ENCODE results near the gene OTUD3. TPM values are rescaled to one million over a fixed set of nuclear protein-coding genes. Genes with fewer than 3 reads are reported as not detected.

The OTUD3 gene
- total RNA-seq, 3 donors from 2014 or later = 7.8 to 15.4 (median 11.6) TPM

DNA sequence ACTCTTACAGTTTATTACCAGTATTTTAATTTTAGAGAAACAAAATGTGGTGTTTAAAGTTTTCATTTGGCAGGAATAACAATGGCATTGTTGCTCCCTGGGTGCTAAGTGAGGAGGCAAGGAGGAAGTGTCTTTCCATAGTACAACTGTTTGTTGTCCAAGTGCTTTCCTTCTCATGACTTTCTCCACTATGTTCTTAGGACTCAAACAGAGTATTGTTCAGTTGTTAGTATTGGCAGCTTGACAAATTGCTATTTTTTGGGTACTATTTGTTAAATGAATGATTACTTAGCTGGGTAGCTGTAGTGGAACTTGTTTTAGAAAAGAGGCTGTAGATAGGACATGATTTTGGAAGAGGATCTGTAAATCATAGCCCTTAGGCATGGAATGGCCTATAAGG lies 7.5 kb downstream of the OTUD3 start:
- Histone ChIP-seq H3K9me3 (no peaks in the 10 kb centered on the region), H3K36me3 (ENCODE audit: low read depth) (peaks cover 3% of the 10 kb centered on the region), H3K4me3 (no peak overlapping the region), H3K4me1 (ENCODE audit: low read depth) (no peaks in the 10 kb centered on the region)
- no peak for TF ChIP-seq CTCF (IDR thresholded peaks at IDR 0.05)
- intact Hi-C loops (cut with DNase I, micrococcal nuclease) = no loop called here
- ATAC-seq (peak; percentile 38), DNase-seq (no peak)

GRCh38 chr1:19892129-19892528 lies 9.9 kb downstream of the OTUD3 start:
- intact Hi-C loops (cut with DNase I, micrococcal nuclease) = no loop called here
- Histone ChIP-seq H3K4me3 (no peak overlapping the region), H3K36me3 (ENCODE audit: low read depth) (no peaks in the 10 kb centered on the region), H3K9me3 (no peaks in the 10 kb centered on the region), H3K4me1 (ENCODE audit: low read depth) (no peaks in the 10 kb centered on the region)
- TF ChIP-seq CTCF (IDR thresholded peaks at IDR 0.05) = no peak
- ATAC-seq (no peak), DNase-seq (no peak)

DNA sequence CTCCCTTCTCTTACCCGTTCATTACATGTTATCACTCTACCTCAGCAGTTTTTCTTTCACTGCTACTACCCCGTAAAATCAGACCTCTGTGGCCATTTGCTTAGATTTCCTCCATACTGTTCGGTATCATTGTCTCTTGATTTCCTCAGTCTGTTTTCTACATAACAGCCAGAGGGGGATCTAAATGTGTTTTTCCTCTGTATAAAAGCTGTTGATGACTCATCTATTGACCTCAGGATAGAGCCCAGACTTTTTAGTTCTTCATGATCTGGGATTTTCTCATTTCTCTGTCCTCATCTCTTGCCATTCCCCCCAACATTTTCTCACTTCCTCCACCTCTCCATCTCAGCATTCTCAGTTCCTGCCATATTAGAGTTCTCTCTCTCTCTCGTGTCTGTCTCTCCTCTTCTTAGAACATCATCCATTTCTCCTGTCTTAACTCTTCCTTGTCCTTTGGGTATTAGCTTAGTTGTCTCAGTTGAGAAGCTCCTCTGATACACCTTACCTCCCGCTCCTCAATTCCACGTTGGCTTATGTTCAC lies 10.5 kb downstream of the OTUD3 start:
- no peak for ATAC-seq
- Histone ChIP-seq H3K4me3 (no peak overlapping the region), H3K4me1 (ENCODE audit: low read depth) (no peaks in the 10 kb centered on the region), H3K36me3 (ENCODE audit: low read depth) (no peaks in the 10 kb centered on the region), H3K9me3 (no peaks in the 10 kb centered on the region)
- intact Hi-C loops (cut with DNase I, micrococcal nuclease) = no loop called here
- DNase-seq = no peak
- TF ChIP-seq CTCF (IDR thresholded peaks at IDR 0.05) = no peak

DNA sequence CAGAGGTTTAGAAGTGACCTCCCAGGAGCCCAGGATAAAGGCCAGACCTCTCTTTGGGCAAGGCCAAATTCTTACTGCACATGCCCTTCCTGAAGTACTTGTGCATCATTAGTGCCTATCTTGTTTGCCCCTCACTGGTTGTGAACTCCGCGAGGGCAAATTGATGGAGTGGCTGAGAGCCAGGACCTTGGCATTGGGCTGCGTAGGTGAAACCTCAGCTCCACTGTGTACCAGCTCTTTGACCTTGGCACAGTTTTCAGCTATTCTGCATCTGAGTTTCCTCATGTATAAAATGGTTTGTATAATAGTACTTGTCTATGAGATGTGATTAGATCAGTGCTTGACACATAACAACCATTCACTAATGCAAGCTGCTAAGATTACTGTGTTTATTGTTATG lies 11.5 kb downstream of the OTUD3 start:
- ATAC-seq (no peak), DNase-seq (no peak)
- Histone ChIP-seq H3K36me3 (ENCODE audit: low read depth) (no peaks in the 10 kb centered on the region), H3K4me1 (ENCODE audit: low read depth) (no peaks in the 10 kb centered on the region), H3K9me3 (no peaks in the 10 kb centered on the region), H3K4me3 (no peak overlapping the region)
- intact Hi-C loops (cut with DNase I, micrococcal nuclease) = no loop called here
- TF ChIP-seq CTCF (IDR thresholded peaks at IDR 0.05) = no peak

- Histone ChIP-seq H3K9me3 (no peaks in the 10 kb centered on the region), H3K4me3 (no peak overlapping the region), H3K4me1 (ENCODE audit: low read depth) (no peaks in the 10 kb centered on the region), H3K36me3 (ENCODE audit: low read depth) (no peaks in the 10 kb centered on the region)
- intact Hi-C loops (cut with DNase I, micrococcal nuclease) = no loop called here
- DNase-seq (no peak), ATAC-seq (no peak)
- no peak for TF ChIP-seq CTCF (IDR thresholded peaks at IDR 0.05)
Measured at GRCh38 chr1:19894218-19894617, 12.0 kb downstream of the OTUD3 start.

GRCh38 chr1:19901653-19902052 lies 19.5 kb downstream of the OTUD3 start:
- H3K4me3 ChIP-seq = no peak overlapping the region
- H3K9me3 ChIP-seq = no peaks in the 10 kb centered on the region
- no peaks in the 10 kb centered on the region for H3K4me1 ChIP-seq (ENCODE audit: low read depth)
- no peaks in the 10 kb centered on the region for H3K36me3 ChIP-seq (ENCODE audit: low read depth)
- no peak for TF ChIP-seq CTCF (IDR thresholded peaks at IDR 0.05)
- intact Hi-C loops (cut with DNase I, micrococcal nuclease) = no loop called here
- ATAC-seq (no peak), DNase-seq (no peak)
